ENCODE measurements around the gene HDAC4. TPM values are rescaled to one million over a fixed set of nuclear protein-coding genes. Genes with fewer than 3 reads are reported as not detected.

Gene HDAC4
- total RNA-seq, 4 donors from 2014 or later: 51.4 to 107 (median 70.8) TPM

- peaks cover 51% of the 10 kb centered on the region for H3K4me1 ChIP-seq
Observed at GRCh38 chr2:239275847-239276831, 124.7 kb downstream of the HDAC4 start.

GRCh38 chr2:239275044-239275685, 125.7 kb downstream of the HDAC4 start:
- H3K4me3 ChIP-seq: peak overlapping the region; percentile 37
- 27% methylated on average over 22 of the region's 34 CpGs for WGBS
- no peaks in the 10 kb centered on the region for H3K36me3 ChIP-seq
- DNase-seq (ENCODE audit: low spot score in 2 of 2): peak; percentile 92 to 95
- peaks cover 49% of the 10 kb centered on the region for H3K4me1 ChIP-seq
- H3K27me3 ChIP-seq: no peaks in the 10 kb centered on the region
- H3K27ac ChIP-seq: peak overlapping the region; percentile 92
- TF ChIP-seq CTCF (IDR thresholded peaks at IDR 0.05): peak in 1 of 2 donors; percentile 13
- peak in 2 of 3 donors; percentile 69 to 76 for TF ChIP-seq POLR2AphosphoS5 (IDR thresholded peaks at IDR 0.05)
- no peak for TF ChIP-seq EP300 (IDR thresholded peaks at IDR 0.05)
- H3K9me3 ChIP-seq: no peaks in the 10 kb centered on the region

More at GRCh38 chr2:239275847-239276831, 124.7 kb downstream of the HDAC4 start:
- Histone ChIP-seq H3K9me3 (no peaks in the 10 kb centered on the region), H3K36me3 (no peaks in the 10 kb centered on the region), H3K27me3 (no peaks in the 10 kb centered on the region), H3K4me3 (peak overlapping the region; percentile 37), H3K27ac (peak overlapping the region; percentile 92)
- 61% methylated on average over 12 of the region's 31 CpGs for WGBS
- TF ChIP-seq CTCF (IDR thresholded peaks at IDR 0.05): no peak
- no peak for TF ChIP-seq POLR2A (IDR thresholded peaks at IDR 0.05)
- TF ChIP-seq POLR2AphosphoS5 (IDR thresholded peaks at IDR 0.05): no peak
- peak; percentile 90 to 91 for DNase-seq (ENCODE audit: low spot score in 2 of 2)

- Histone ChIP-seq H3K27me3 (no peaks in the 10 kb centered on the region), H3K36me3 (no peaks in the 10 kb centered on the region), H3K27ac (peak overlapping the region; percentile 92), H3K4me1 (peaks cover 44% of the 10 kb centered on the region), H3K4me3 (peak overlapping the region; percentile 37), H3K9me3 (no peaks in the 10 kb centered on the region)
- WGBS: 50% methylated on average over 14 of the region's 16 CpGs
- TF ChIP-seq EP300 (IDR thresholded peaks at IDR 0.05): no peak
- no peak for TF ChIP-seq POLR2A (IDR thresholded peaks at IDR 0.05)
- no peak for TF ChIP-seq POLR2AphosphoS5 (IDR thresholded peaks at IDR 0.05)
- TF ChIP-seq CTCF (IDR thresholded peaks at IDR 0.05): no peak
- peak; percentile 84 for DNase-seq (ENCODE audit: low spot score in 2 of 2)
Observed at GRCh38 chr2:239274391-239275043, 126.3 kb downstream of the HDAC4 start.

- 87% methylated on average over 19 of the region's 23 CpGs for WGBS
- Histone ChIP-seq H3K9me3 (no peaks in the 10 kb centered on the region), H3K4me3 (no peak overlapping the region), H3K36me3 (no peaks in the 10 kb centered on the region), H3K27me3 (no peaks in the 10 kb centered on the region), H3K4me1 (peaks cover 44% of the 10 kb centered on the region), H3K27ac (peak overlapping the region; percentile 92)
- DNase-seq (ENCODE audit: low spot score in 2 of 2): peak; percentile 60 to 77
- TF ChIP-seq POLR2A (IDR thresholded peaks at IDR 0.05) (no peak), CTCF (IDR thresholded peaks at IDR 0.05) (no peak)
Observed at GRCh38 chr2:239273280-239274234, 127.3 kb downstream of the HDAC4 start.
